Astrocyte (in vitro differentiated cells and primary cell): Measurements from ENCODE around the gene CRACDL.

Source experiments
- CTCF ChIP-seq: IDR thresholded peaks from 2 replicates; pipeline ENCODE4 v1.5.1; 2011; ENCODE audit warnings: low read depth, mild to moderate bottlenecking, inconsistent platforms, low read length, moderate library complexity; ENCODE audit not compliant: insufficient read depth
- EZH2 ChIP-seq: IDR thresholded peaks from 2 replicates; pipeline ENCODE4 v1.6.1; 2012; ENCODE audit warnings: mild to moderate bottlenecking, low read length, inconsistent platforms; ENCODE audit not compliant: insufficient read depth

- TF ChIP-seq CTCF = no peak
- no peak for TF ChIP-seq EZH2
Measured at GRCh38 chr2:98806236-98806697, 129.8 kb downstream of the CRACDL start.
